GM12878 (cell line): ENCODE data around the gene PANK1. TPM values are rescaled to one million over a fixed set of nuclear protein-coding genes. Genes with fewer than 3 reads are reported as not detected.

ENCODE experiments used
- CHD4 ChIP-seq: fragments of 200-600 bp; sonication (generic); IDR thresholded peaks from 2 replicates; pipeline ENCODE4 v1.6.1; 2016; ENCODE audit warnings: mild to moderate bottlenecking
- EP300 ChIP-seq, 2 experiments: fragments of 150-350 bp in 1 of 2; IDR thresholded peaks; 2 replicates each; pipeline ENCODE4 v1.6.1; 2011 to 2012; ENCODE audit warnings: low read depth in 2 of 2, low read length in 2 of 2, borderline replicate concordance in 1 of 2, improper control_type of control experiment in 1 of 2, inconsistent platforms in 1 of 2; ENCODE audit not compliant: control insufficient read depth in 1 of 2
- MEF2B ChIP-seq: fragments of 450-650 bp; IDR thresholded peaks from 2 replicates; pipeline ENCODE4 v1.6.1; 2018; ENCODE audit warnings: mild to moderate bottlenecking, moderate library complexity; ENCODE audit not compliant: partially characterized antibody, poor library complexity, severe bottlenecking
- MYB ChIP-seq: fragments of 150-350 bp; IDR thresholded peaks from 2 replicates; pipeline ENCODE4 v1.6.1; 2014; ENCODE audit warnings: mild to moderate bottlenecking, low read depth, low read length, borderline replicate concordance
- POLR2AphosphoS5 ChIP-seq: IDR thresholded peaks from 2 replicates; pipeline ENCODE4 v1.6.1; 2011; ENCODE audit warnings: mild to moderate bottlenecking, low read length, inconsistent platforms
- SIX5 ChIP-seq: IDR thresholded peaks from 2 replicates; pipeline ENCODE4 v1.6.1; 2011; ENCODE audit warnings: mild to moderate bottlenecking, low read depth, low read length, moderate library complexity; ENCODE audit not compliant: severe bottlenecking
- polyA plus RNA-seq, 11 experiments: library from polyadenylated mRNA; depleted of rRNA in 4 of 11; unstranded in 6 of 11; stranded (reverse) in 5 of 11; fragments of >200 nt; fragmentation: Nextera tagmentation in 4 of 11; fragmentation: Illumina TruSeq in 1 of 11; extraction: Ambion mirVana in 4 of 11; extraction: Trizol in 1 of 11; gene quantifications; 1 replicate in 1 of 11; 2 replicates in 10 of 11; pipeline versions ENCODE4 v1.2.1 to v1.2.3, GENCODE V29; 2011 to 2016; ENCODE audit warnings: inconsistent platforms in 2 of 11, missing spikeins in 2 of 11, low read depth in 1 of 11
- total RNA-seq, 4 experiments: library from RNA; depleted of rRNA in 3 of 4; stranded (reverse); fragments of >200 nt in 3 of 4; fragmentation: Illumina TruSeq in 1 of 4; extraction: Trizol in 1 of 4; gene quantifications; 2 replicates each; pipeline versions ENCODE4 v1.2.1 to v1.2.3, GENCODE V29; 2013 to 2021
- TF ChIP-seq, protein P1 (sequence below): fragments of 150-350 bp; IDR thresholded peaks from 2 replicates; pipeline ENCODE4 v1.6.1; 2014; ENCODE audit warnings: mild to moderate bottlenecking, low read depth, low read length
- TF ChIP-seq, protein P2 (sequence below): fragments of 450-650 bp; IDR thresholded peaks from 2 replicates; pipeline ENCODE4 v1.6.1; 2017; ENCODE audit warnings: mild to moderate bottlenecking, moderate library complexity
- TF ChIP-seq, protein P3 (sequence below): fragments of 450-650 bp; IDR thresholded peaks from 2 replicates; pipeline ENCODE4 v1.6.1; 2017; ENCODE audit warnings: antibody characterized with exemption, mild to moderate bottlenecking, moderate library complexity
- TF ChIP-seq, protein P4 (sequence below): fragments of 450-650 bp; formaldehyde crosslinking; IDR thresholded peaks from 2 replicates; pipeline ENCODE4 v1.4.0; 2020; ENCODE audit warnings: mild to moderate bottlenecking, moderate library complexity

The PANK1 gene
- total and polyA plus RNA-seq, 10 of the 15 experiments (the other 5 are each of a cell fraction or from before 2014, with no cell fraction given), result 1.9 to 10.6 (median 5.8) TPM

DNA sequence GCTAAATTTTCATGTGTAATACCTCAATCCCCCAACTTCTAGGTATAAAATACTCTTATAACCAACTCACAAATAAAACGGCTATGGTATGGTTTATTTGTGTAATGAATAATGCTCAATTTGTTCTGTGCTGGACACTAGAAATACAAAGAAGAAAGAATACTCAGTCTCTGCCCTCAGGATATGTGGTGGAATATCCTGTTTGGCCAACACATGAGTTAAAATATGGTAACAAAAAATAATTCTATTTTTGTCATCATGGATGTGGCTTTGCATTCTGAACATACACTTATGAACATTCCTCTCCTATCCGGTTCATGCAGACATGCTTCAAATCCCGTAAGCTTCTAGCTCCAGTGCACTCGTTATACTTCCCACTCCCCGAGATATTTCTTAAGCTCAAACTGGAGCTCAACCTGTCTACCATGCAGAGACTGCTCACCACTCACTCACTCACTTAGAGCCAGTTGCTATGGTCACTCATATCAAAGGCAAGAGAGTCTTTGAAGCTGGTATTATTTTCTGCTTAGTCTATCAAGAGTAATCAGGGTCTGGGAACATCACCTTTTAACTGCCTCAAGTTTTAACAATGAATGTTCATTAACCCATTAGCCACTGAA lies 55.8 kb downstream of the PANK1 start (continued):
- TF ChIP-seq, protein P1, sequence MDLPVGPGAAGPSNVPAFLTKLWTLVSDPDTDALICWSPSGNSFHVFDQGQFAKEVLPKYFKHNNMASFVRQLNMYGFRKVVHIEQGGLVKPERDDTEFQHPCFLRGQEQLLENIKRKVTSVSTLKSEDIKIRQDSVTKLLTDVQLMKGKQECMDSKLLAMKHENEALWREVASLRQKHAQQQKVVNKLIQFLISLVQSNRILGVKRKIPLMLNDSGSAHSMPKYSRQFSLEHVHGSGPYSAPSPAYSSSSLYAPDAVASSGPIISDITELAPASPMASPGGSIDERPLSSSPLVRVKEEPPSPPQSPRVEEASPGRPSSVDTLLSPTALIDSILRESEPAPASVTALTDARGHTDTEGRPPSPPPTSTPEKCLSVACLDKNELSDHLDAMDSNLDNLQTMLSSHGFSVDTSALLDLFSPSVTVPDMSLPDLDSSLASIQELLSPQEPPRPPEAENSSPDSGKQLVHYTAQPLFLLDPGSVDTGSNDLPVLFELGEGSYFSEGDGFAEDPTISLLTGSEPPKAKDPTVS, result no peak
- TF ChIP-seq MEF2B (no peak), POLR2AphosphoS5 (no peak), EP300 (IDR thresholded peaks at IDR 0.05; ENCODE audit: borderline replicate concordance in 1 of 2, control insufficient read depth in 1 of 2, low read depth in 2 of 2, low read length in 2 of 2) (no peak), SIX5 (no peak), MYB (no peak), CHD4 (no peak)
- TF ChIP-seq, protein P2, sequence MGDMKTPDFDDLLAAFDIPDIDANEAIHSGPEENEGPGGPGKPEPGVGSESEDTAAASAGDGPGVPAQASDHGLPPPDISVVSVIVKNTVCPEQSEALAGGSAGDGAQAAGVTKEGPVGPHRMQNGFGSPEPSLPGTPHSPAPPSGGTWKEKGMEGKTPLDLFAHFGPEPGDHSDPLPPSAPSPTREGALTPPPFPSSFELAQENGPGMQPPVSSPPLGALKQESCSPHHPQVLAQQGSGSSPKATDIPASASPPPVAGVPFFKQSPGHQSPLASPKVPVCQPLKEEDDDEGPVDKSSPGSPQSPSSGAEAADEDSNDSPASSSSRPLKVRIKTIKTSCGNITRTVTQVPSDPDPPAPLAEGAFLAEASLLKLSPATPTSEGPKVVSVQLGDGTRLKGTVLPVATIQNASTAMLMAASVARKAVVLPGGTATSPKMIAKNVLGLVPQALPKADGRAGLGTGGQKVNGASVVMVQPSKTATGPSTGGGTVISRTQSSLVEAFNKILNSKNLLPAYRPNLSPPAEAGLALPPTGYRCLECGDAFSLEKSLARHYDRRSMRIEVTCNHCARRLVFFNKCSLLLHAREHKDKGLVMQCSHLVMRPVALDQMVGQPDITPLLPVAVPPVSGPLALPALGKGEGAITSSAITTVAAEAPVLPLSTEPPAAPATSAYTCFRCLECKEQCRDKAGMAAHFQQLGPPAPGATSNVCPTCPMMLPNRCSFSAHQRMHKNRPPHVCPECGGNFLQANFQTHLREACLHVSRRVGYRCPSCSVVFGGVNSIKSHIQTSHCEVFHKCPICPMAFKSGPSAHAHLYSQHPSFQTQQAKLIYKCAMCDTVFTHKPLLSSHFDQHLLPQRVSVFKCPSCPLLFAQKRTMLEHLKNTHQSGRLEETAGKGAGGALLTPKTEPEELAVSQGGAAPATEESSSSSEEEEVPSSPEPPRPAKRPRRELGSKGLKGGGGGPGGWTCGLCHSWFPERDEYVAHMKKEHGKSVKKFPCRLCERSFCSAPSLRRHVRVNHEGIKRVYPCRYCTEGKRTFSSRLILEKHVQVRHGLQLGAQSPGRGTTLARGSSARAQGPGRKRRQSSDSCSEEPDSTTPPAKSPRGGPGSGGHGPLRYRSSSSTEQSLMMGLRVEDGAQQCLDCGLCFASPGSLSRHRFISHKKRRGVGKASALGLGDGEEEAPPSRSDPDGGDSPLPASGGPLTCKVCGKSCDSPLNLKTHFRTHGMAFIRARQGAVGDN, result no peak
- TF ChIP-seq, protein P3, sequence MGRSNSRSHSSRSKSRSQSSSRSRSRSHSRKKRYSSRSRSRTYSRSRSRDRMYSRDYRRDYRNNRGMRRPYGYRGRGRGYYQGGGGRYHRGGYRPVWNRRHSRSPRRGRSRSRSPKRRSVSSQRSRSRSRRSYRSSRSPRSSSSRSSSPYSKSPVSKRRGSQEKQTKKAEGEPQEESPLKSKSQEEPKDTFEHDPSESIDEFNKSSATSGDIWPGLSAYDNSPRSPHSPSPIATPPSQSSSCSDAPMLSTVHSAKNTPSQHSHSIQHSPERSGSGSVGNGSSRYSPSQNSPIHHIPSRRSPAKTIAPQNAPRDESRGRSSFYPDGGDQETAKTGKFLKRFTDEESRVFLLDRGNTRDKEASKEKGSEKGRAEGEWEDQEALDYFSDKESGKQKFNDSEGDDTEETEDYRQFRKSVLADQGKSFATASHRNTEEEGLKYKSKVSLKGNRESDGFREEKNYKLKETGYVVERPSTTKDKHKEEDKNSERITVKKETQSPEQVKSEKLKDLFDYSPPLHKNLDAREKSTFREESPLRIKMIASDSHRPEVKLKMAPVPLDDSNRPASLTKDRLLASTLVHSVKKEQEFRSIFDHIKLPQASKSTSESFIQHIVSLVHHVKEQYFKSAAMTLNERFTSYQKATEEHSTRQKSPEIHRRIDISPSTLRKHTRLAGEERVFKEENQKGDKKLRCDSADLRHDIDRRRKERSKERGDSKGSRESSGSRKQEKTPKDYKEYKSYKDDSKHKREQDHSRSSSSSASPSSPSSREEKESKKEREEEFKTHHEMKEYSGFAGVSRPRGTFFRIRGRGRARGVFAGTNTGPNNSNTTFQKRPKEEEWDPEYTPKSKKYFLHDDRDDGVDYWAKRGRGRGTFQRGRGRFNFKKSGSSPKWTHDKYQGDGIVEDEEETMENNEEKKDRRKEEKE, result no peak
- TF ChIP-seq, protein P4, sequence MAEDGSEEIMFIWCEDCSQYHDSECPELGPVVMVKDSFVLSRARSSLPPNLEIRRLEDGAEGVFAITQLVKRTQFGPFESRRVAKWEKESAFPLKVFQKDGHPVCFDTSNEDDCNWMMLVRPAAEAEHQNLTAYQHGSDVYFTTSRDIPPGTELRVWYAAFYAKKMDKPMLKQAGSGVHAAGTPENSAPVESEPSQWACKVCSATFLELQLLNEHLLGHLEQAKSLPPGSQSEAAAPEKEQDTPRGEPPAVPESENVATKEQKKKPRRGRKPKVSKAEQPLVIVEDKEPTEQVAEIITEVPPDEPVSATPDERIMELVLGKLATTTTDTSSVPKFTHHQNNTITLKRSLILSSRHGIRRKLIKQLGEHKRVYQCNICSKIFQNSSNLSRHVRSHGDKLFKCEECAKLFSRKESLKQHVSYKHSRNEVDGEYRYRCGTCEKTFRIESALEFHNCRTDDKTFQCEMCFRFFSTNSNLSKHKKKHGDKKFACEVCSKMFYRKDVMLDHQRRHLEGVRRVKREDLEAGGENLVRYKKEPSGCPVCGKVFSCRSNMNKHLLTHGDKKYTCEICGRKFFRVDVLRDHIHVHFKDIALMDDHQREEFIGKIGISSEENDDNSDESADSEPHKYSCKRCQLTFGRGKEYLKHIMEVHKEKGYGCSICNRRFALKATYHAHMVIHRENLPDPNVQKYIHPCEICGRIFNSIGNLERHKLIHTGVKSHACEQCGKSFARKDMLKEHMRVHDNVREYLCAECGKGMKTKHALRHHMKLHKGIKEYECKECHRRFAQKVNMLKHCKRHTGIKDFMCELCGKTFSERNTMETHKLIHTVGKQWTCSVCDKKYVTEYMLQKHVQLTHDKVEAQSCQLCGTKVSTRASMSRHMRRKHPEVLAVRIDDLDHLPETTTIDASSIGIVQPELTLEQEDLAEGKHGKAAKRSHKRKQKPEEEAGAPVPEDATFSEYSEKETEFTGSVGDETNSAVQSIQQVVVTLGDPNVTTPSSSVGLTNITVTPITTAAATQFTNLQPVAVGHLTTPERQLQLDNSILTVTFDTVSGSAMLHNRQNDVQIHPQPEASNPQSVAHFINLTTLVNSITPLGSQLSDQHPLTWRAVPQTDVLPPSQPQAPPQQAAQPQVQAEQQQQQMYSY (CRISPR knock-in tag), result no peak
